ENCODE measurements around the gene KIF1A.

KIF1A gene

DNA sequence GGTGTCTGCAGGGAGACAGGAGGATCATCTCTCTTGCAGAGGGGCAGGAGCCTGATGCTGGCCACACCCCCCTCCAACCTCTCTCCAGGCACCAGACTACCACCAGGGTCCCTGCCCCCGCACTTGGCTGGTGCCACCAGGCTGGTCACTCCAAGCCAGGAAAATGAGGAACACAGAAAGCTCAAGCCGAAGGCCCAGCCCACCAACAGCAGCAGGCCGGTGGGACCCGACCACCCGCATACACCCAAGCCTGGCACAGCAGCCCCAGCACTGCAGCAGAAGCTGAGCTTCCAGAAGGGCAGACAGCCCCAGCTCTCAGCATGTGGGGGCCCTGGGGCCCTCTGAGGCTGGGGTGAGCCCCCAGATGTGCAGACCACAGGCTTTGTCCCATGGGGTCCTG is 52.7 kb downstream of the KIF1A start:
- DNase-seq (ENCODE audit: low read depth, low spot score), result no peak

DNA sequence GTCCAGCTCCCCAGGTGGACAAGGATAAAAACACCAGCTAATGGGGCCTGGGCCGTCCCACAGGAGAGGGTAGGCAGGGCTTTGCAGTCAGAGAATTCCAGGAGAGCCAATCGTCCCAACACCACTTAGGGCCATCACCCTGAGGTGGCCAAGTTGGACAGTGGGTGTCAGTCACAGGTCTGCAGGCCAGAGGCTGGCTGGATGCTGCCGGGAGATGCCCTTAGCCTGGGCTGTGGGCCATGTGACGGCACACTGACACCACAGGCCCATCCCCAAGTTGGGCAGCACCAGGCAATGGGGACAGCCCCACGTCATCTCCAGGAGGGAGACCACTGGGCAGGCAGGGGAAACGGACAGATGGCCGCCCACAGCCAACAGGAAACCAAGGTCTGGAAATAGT is 53.9 kb downstream of the KIF1A start:
- DNase-seq (ENCODE audit: low read depth, low spot score), result no peak

DNA sequence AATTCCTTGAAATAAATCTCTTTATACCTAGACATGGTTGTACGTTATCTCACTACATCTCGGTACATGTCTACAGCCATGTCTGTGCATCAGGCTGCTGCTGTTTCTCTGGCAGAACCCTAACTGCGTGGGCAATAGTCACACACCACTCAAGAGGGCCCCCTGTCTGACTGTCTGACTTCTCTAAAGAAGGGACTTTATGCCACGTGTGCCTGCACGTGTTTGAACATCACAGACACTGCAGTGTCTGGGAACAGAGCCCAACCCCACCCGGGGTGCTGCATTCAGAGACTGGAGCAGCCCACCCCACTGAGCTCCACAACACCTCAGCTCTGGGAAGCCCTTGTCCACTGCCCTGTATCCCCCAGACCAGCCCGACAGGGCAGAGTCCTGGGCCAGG is 55.0 kb downstream of the KIF1A start:
- DNase-seq (ENCODE audit: low read depth, low spot score), result no peak

DNA sequence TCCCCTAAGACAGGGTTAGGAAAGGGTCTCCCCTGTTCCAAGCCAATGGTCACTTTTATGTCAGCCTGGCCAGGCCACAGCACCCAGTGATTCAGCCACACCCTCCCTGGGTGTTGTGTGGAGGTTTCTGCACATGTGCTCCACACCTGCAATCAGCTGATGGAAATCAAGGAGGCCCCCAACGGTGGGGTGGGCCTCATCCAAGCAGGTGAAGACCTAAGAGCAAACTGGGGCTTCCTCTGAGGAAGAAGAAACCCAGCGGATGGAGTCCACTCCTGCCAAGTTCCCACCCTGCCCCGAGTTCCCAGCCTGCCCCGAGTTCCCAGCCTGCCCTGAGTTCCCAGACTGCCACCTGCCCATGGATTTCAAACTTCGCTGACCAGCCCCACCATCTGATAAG is 55.4 kb downstream of the KIF1A start:
- no peak for DNase-seq (ENCODE audit: low read depth, low spot score)

DNA sequence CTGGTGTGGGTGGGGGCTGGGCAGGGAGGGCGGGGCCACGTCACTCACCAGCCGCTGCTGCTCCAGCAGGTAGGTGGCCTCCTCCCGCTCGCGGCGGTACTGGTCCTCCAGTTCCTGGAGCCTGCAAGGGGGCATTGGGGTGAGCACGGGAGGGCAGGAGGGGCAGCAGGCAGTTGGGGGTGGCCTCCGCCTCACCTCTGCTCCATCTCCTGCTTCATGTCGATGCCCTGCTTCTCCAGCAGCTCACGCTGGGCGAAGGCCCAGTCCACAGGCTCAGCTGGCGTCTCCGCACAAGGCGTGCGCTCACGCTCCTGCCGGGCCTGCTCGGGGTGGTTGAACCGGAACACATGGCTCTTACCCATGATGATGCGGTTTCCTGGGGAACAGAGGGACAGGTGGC is 57.0 kb downstream of the KIF1A start:
- no peak for DNase-seq (ENCODE audit: low read depth, low spot score)

DNA sequence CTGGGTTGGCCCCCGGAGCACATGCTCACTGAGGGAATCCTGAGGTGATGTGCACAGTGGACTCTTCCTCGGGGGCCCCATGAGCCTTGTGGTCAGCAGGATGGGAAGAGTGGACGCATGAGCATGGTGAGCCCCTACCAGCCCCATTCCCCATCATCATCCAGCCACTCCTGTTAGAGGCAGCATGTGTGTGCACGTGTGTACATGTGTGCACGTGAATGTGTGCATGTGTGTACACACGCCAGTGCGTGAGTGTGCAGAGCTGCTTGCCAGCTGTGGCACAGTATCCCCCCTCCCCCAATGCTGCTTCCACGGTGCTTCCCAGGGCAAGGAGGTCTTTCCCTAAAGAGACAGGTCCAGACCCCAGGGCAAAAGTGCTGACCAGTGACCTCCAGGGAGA is 57.8 kb downstream of the KIF1A start:
- no peak for DNase-seq (ENCODE audit: low read depth, low spot score)

DNA sequence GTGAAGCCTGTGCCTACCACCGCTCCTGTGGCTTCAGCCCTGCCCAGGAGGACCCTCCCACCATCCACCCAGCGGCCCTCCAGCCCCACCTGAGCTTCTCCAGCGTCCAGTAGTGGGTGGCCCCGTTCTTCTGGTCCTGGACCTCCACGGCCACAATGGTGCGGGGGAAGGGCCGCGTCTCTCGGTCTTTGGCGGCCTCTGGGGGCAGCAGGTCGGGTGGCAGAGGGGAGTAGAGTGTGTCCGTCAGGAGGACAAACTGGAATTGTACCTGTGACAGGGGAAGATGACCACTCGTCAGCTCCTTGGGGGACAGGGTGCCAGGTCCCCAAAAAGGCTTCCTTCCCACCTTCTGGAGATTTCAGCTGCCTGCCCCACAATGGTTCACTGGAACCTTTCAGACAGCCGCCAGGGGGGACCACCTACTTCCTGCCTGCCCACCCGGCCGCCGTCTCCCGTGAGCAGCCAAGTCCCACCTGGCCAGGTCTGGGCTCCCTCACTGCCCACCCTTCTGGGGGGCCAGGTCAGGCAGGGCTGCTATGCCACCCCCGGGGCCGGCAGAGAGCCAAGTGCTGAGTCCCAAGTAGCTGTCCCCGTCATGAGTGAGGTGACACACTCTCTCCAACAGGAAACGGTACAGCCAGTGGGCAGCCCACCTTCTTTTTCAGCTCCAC is 59.3 kb downstream of the KIF1A start:
- DNase-seq (ENCODE audit: low read depth, low spot score), result no peak

DNA sequence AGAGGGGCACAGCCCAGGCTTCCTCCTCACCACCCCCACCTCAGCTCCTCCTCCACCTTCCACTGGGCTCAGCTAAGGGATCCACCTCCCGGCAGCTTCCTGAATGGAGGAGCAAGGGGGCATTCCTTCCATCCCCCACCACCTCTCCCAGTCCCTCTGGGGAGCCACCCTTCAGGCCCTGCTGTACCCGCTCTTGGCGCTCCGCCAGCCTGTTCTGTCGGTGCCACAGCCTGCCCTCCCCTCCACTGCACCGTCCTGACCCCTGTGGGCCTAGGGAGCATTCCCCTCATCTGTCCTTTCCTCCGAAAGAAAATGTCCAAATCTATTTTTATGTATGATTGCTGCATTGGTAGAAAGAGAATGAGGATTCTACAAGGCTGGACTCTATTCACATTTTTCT is 59.9 kb downstream of the KIF1A start:
- DNase-seq (ENCODE audit: low read depth, low spot score), result no peak

DNA sequence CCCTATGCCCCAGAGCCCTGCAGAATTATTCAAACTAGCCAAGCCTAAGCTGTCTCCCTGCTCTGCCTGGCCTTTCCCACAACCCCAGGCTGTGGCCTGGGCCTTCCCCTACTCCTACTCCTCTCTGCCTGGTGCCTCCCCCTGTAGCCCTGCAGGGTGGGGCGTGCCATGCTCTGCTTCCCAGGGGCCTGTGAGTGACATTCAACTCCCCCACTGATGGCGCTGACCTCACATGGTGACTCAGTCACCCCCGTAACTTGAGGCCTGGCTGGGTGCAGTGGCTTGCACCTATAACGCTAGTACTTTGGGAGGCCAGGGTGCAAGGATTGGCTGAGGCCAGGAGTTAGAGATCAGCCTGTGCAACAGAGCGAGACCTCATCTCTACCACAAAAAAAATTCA is 60.6 kb downstream of the KIF1A start:
- DNase-seq (ENCODE audit: low read depth, low spot score), result no peak

DNA sequence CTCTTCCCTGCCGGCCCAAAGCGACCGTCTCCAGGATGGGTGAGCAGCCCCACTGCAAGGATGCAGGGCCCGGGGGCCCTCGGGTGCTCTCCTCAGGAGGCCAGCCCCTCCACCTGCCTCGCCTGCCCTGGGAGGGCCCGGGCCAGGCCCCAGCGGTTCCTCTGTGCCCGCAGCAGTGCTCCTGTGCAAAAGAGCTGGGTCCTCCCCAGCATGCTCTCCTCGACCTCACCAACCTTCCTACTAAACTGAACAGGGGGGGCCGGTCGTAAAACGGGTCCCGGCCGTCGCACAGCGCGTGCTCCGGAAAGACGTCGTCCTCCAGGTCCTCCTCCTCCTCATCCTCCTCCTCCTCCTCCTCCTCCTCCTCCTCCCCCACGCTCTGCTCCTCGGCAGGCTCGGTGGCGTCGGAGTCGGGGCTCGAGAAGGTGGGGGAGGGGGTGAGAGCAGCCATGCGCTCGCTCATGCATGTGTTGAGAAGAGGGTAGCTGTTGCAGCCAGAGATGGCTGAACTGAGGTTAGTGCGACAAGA is 62.9 kb downstream of the KIF1A start:
- no peak for DNase-seq (ENCODE audit: low read depth, low spot score)

DNA sequence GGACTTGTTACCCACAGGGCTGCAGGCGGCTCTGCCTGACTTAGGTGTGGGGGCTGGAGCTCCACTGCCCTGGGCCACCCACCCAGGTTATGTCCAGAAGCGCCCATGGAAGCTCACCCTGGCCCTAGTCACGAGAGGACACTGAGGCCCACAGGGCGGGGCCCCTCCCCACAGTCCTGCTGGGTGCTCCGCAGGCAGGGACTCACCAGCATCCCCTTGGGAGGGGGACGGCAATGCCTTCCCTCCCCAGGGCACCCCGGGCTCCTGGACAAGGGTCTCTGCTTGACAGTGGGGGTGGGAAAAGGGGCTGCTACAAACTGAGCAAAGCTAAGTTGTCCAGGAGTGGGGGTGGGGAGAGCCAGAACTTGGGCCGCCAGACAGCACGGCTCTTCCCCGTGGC is 67.8 kb downstream of the KIF1A start:
- DNase-seq (ENCODE audit: low read depth, low spot score), result no peak

DNA sequence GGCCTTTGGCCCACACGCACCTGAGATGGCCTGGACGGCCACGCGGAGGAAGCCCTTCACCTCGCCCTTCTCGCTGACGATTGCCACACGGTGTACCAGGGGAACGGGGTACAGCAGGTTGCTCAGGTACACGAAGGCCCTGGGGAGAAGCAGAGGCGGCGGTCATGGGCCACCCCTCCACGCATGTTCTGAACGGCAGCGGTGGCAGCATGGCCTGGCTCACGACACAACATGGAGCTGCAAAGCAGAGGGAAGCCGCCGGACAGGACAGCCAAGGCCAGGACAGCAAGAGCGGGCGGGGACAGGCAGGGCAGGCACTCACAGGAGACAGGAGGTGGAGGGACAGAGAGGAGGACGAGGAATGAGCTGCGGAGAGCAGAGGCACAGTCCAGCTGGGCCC is 69.6 kb downstream of the KIF1A start:
- no peak for DNase-seq (ENCODE audit: low read depth, low spot score)

DNA sequence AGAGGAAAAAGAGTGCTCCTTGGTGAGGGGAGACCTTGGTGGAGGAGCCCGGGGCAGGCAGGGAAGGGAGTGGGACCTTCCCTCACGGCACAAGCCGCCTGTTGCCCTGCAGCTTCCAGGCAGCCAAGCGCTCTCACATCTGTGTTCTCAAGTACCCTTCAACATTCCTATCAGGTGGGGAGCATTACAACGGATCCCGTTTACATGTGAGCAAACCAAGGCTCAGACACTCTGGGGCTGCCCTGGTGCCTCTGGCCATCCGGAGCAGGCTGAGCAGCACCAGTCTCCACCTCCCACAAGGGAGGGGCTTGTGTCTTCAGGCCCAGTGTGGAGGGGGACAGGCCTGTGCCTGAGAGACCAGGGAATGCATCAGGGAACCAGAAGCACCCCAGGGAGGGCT is 70.5 kb downstream of the KIF1A start:
- DNase-seq (ENCODE audit: low read depth, low spot score), result no peak

DNA sequence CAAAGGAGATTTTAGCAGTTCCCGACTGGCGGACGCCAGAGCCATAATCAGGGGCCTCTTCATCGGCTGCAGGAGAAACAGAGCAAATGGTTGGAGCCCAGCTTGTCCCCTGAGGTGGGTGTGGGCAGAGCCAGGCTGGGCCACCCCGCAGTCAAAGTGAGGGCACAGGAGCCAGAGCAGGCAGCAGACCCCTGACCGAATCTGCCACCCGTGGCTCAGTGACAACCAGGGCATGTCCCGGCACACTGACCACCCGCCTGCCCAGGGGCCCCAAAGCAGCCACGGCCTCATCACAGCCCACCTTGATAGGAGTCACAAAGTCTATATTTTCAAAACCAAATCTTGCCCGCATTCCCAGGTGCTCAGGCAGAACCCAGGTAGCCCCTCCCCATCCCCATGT is 72.8 kb downstream of the KIF1A start:
- no peak for DNase-seq (ENCODE audit: low read depth, low spot score)

DNA sequence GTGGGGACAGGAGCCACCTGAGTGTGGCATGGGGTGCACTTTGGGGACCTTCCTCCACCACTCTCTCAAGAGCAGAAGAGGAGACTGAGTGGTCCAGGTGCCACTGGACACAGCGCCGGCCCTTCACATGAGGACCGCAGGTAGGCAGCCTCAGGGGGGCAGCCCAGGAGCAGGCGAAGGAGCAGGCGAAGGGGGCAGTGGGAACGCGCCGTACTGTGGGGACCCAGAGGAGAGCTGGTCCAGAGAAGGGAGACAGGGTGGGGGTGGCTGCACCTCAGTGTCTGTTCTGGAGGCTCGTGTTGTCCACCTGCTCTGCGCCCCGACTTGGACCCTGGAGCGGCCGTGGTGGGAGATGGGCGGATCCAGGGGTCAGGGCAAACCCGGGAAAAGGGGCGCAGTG is 73.3 kb downstream of the KIF1A start:
- no peak for DNase-seq (ENCODE audit: low read depth, low spot score)

DNA sequence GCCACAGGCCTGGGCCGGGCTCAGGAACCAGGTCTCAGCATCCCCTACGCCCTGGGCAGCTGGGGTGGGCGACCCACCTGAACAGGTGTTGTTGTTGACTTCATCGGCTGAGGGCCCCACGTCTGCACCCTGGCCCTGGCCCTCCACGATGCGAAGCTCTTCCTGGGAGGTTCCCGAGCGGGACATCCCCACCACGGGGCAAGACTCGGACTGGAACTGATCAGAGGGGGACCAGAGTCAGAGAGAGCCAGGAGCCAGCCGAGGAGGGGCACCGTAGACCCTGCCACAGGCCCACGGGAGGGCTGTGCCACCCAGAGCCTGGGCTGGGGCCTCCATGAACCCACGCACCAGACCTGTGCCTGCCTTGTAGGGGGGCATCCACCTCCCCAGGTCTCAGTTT is 74.1 kb downstream of the KIF1A start:
- no peak for DNase-seq (ENCODE audit: low read depth, low spot score)

DNA sequence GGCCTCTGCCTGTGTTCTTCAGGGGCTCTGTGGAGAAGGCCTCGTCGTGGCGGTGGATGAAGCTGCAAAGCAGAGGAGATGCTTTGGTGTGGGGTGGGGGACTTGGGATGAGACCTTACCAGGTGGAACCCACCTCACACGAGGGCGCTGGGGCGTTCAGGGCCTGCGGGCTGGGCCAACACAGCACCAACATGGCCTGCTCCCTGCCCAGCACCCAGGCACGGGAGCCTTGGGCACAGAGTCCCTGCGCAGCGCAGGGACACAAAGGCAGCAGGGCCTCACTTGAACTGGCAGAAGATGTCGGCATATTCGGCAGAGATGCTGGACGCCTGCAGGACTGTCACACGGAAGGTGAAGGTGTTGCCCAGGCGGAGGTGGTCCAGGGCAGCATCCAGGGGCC is 74.6 kb downstream of the KIF1A start:
- DNase-seq (ENCODE audit: low read depth, low spot score), result no peak

DNA sequence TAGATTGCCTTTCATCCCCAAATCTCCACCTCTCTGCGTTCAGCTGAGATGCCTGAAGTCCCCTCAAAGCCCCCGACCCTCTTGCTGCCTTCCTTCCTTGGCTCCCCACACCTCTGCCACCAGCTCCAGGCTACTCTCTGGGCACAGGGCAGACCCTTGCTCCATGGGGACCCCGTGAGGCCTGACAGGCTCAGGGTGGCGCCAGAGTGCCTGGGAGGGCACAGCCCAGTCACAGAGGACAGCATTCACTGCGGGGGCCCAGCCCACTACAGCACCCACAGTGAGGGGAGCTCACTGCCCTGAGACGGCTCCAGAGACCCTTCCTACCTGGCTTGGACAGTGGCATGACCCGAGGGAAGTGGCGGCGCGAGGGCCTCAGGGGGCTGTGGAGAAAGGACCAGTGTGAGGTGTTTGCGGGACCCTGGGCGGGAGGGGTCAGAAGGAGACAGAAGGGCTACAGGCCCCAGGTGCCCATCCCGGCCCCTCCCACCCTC is 77.4 kb downstream of the KIF1A start:
- DNase-seq (ENCODE audit: low read depth, low spot score), result no peak

DNA sequence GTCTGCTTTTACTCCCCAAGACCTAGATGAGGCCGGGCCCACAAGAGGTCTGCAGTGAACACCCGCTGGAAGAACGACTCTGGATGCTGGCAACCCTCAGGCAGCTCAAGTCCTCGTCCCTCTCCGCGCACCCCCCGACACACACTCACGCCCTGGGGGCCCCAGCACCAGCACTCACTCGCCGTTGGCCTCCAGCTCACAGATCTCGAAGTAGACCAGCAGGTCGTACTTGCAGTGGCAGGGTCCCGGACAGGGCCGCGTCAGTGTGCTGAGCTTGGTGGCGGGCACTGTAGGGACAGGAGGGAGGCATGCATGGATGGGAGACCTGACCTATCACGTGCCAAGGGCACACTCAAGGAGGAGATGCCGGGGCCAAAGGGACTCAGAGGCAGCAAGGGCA is 78.9 kb downstream of the KIF1A start:
- DNase-seq (ENCODE audit: low read depth, low spot score), result no peak

DNA sequence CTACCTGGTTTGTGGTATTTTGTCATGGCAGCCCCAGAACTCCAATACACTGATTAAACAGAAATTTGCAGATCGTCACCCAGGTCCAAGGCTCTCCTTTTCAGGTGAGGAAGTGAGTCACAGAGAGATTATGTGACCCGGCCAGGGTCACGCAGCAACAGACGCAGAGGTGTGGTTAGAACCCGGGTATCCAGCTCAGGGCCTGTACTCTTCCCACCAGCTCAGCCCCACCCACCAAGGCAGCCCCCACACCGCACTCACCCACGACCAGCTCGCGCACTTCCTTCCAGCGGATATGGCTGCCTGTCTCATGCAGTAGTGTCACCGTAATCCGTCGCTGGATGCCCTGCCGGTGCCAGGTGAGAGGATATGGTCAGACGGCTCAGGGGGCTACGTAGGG is 80.2 kb downstream of the KIF1A start:
- no peak for DNase-seq (ENCODE audit: low read depth, low spot score)

DNA sequence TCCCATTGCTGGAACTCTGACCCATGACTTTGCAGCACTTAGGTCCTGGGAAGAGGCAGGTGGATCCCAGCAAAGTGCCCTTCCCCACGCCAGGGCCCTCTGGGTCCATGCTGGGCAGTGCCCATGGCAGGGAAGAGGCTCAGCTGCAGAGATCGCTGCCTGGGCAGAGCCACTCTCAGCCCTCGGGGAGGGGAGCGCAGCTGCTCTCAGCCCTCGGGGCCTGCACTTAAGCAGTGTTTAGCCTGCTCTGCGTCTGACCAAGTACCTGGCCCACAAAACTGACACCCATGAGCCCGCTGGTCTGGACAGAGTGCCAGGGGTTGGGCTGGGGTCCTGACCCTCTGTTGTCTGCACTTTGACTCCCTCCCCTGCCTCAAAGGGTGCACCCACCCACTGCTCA is 82.1 kb downstream of the KIF1A start:
- no peak for DNase-seq (ENCODE audit: low read depth, low spot score)

DNA sequence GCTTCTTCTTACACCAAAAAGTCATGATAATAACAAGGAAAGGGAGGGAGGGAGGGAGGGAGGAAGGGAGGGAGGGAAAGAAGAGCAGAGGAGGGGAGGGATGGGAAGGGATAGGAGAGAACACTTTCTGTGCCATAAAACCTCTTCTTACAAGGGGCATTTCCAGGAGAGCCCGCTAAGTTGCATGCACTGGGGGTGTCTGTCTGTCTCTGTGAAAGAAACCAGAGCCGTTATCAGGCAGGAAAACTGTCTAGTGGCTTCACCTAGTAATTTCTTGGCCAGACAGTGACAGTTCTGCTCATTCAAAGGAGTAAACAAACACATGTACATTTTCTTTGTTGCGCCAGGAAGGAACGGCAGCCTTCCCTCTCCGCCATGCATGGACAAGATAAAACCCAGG is 82.5 kb downstream of the KIF1A start:
- DNase-seq (ENCODE audit: low read depth, low spot score), result no peak

DNA sequence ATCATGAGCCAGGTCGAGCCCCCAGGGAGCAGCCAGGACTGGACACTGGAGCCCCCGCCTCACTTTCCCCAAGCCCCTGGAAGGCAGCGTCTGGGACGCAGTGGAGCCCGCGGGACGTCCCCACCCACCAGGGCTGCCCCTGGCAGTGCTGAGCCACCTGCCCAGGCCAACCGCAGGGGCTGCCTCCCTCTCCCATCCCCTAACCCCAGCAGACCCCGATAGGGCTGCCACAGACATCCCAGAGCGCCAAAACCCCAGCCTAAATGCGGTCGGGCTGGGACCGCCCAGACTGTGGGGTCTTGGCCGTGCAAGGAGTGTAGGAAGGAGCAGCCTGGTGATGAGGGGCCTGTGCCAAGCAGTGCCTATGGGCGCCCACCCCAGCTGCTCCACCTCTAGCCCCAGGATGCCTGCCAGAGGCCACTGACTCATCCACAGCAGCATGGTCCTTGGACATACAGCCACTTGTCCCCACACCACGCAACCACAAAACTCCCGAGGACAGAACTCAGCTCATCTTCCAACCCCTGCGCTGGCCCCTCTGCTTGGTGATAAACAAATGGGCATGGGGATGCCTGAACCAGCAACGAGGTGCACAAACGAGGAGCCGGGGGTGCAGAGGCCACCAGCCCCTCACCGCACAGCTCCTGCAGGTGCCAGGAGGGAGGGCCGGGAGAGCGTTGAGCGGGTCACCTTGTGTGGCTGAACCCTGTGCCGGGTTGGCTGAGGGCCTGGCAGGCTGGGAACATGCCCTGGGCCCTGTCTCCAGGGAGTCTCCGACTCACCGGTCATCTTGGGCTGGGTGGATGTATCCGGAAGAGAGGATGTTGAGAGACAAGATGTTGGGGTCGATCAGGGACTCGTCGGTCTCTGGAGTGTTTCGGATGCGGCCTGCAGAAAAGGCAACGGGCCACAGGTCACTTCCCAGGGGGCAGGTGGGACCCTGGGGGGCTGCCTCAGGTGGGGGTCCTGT is 83.5 kb downstream of the KIF1A start:
- no peak for DNase-seq (ENCODE audit: low read depth, low spot score)

All from activated naive CD8-positive, alpha-beta T cell treated with anti-CD3 and anti-CD28 coated beads, Interleukin-2, amount 50 U/mL, for 16 hours (primary cell).